Fibroblast of the aortic adventitia (primary cell): ENCODE measurements around the gene DISP2. TPM values are rescaled to one million over a fixed set of nuclear protein-coding genes. Genes with fewer than 3 reads are reported as not detected.

ENCODE experiments used
- DNase-seq: peaks from one replicate; pipeline ENCODE4 v3.0.0-alpha.2; 2010; ENCODE audit warnings: low read depth
- H3K4me3 ChIP-seq: 2 replicates; pipeline ENCODE4 v1.5.1; 2011; ENCODE audit warnings: low read depth, mild to moderate bottlenecking, control low read depth, low read length, moderate library complexity
- total RNA-seq: library from RNA; depleted of rRNA; stranded (reverse); fragments of >200 nt; gene quantifications from 2 replicates; pipeline ENCODE4 v1.2.3, GENCODE V29; 2012; ENCODE audit warnings: low replicate concordance
- TF ChIP-seq, protein P1 (sequence below): IDR thresholded peaks from 2 replicates; pipeline ENCODE4 v1.5.1; 2011; ENCODE audit warnings: mild to moderate bottlenecking, low read length, control low read depth, inconsistent platforms; ENCODE audit not compliant: insufficient read depth

DISP2 gene
- total RNA-seq, 1 donor = 0.36 TPM

DNA sequence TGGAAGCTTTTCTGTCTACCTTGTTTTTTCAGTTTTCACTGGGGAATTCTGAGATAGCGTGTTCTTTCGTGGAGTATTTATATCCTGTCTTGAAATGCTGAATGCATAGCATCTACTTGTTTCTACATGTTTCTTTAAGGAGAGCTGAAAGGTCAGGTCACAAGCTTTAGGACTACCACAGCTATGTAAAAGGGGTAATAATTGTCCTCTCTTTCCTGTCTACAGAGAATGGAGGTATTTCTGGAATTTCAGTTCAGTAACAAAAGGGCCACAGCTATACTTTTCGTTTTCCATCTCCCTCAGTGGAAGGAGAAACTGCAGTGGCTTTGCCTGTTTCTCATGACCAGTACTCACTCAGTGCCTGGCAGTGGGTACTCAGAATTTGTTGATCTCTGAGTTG lies 29.8 kb upstream of the DISP2 start:
- DNase-seq = peak; percentile 34
- TF ChIP-seq, protein P1, sequence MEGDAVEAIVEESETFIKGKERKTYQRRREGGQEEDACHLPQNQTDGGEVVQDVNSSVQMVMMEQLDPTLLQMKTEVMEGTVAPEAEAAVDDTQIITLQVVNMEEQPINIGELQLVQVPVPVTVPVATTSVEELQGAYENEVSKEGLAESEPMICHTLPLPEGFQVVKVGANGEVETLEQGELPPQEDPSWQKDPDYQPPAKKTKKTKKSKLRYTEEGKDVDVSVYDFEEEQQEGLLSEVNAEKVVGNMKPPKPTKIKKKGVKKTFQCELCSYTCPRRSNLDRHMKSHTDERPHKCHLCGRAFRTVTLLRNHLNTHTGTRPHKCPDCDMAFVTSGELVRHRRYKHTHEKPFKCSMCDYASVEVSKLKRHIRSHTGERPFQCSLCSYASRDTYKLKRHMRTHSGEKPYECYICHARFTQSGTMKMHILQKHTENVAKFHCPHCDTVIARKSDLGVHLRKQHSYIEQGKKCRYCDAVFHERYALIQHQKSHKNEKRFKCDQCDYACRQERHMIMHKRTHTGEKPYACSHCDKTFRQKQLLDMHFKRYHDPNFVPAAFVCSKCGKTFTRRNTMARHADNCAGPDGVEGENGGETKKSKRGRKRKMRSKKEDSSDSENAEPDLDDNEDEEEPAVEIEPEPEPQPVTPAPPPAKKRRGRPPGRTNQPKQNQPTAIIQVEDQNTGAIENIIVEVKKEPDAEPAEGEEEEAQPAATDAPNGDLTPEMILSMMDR = no peak
- no peak overlapping the region for H3K4me3 ChIP-seq

DNA sequence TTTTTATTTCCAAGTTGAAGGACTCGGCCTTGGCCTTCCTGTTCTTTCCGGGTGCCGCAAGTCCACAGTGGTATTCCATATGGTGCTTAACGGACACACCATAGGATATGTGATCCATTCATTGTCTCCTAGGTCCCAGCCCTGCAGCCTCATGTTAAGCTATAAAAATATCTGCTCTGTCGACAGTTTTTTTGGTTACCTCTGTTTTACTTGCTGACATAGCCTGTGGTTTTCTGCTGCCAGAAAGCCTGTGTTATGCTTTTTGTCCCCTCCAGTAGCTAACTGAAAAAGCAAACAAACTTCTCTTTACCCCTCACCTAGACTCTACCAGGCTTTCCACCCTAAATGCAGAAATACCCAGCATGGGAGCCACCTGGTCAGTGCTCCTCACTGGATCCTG lies 29.3 kb upstream of the DISP2 start:
- H3K4me3 ChIP-seq = no peak overlapping the region
- no peak for DNase-seq
- TF ChIP-seq, protein P1 = no peak

DNA sequence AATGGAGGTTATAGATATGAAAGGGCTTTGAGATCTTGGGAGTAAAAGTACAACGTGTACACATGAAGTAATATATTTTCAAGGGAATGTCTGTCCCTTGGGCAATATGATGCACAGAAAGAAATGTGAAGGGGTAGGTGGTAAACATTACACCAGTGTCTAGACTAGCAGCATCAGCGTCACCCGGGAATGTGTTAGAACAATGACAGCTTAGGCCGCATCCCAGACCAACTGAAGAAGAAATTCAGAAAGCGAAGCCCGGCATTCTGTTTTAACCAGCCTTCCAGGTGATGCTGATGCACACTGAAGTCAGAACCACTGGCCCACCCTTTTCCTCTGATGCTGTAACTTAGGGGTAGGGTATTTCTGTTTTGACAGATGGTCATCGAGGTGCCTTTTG lies 28.2 kb upstream of the DISP2 start:
- TF ChIP-seq, protein P1 = no peak
- DNase-seq = no peak
- no peak overlapping the region for H3K4me3 ChIP-seq

DNA sequence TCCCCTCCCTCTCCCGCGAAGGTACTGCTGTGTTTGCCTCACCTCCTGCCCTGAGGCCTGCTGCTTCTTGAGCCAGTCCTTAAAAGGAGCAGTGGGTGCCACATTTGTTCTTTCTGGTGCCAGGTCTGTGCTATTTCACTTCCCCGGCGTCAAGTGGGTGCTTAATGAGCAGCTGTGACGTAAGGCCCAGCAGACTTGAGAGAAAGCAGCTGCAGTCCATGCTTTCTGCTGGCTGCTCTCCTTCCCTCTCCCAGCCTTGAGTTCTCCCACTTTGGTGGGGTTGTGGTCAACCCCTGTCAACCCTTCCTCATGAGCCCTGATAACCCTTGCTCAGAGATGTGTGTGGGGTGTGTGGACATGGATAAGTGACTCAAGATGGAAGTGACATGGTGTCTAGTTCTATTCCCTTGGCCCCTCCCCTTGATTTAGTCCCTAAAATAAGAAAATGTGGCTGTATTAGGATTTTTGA lies 27.6 kb upstream of the DISP2 start:
- DNase-seq = peak; percentile 45
- H3K4me3 ChIP-seq = no peak overlapping the region
- TF ChIP-seq, protein P1 = no peak

DNA sequence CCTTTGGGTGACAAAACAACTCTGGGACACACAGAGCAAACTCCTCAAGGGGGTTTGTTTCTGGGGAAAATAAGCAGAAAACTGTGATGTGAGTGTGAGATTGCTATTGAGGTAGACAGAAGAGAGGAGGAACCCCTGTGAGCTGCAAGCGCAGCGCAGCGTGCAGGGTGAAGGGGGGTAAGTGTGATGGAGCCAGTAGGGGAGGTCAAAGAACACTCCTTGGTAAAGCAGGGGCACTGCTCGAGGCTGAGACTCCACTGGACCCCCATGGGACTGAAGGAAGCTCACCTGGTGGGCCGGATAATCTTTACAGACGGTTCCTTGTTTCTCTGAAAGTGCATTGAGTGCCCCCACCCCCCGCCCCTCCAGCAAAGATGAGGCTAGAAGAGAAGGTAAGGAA lies 27.0 kb upstream of the DISP2 start:
- no peak overlapping the region for H3K4me3 ChIP-seq
- TF ChIP-seq, protein P1 = no peak
- DNase-seq = no peak

DNA sequence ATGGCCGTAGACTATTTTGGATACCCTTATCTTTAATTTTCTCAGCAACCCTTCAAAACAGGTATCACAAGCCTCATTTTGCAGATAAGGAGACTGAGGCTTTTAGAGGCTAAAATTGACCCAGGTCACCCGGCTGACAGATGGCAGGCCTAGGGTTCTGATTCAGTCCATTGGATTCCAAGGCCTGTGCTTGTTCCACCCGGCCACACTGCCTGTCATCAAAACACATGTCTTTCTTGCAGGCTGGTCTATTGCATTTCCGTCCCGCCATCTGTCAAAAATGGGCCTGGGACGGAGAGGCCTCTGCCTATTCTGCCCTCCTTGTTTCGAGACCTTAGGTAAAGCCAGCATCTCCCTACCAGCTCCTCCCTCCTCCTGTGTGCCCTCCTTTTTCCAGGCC lies 26.4 kb upstream of the DISP2 start:
- TF ChIP-seq, protein P1 = no peak
- DNase-seq = no peak

DNA sequence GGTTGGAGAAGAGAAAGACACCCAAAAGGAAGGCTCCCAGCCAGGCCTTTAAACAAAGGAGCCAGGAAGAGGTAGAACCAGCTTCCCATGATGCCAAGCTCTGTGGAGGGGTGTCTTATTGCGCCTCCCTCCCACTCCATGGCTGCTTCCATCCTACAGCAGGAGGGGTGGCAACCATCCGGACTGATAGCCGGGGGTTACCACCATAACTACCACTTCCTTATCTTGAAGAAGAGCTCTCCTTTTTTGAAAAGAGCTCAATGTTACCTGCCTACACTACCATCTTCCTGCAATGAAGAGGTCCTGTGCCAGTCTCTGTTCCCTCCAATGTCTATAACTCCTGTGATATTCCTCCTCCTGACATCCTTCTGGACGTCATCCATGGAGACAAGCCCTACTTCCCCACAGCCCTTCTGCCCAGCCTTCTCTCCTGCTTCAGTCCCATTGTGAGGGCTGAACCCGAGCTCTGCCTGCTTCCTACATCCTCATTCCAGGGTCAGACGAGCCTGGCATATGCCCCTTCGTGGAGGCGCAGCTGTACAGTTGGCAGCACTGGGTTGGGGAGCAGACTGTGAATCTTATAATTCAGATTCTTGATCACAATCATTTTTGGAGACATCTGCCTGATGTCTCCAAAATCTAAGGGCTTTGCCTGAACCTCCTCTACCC lies 25.8 kb upstream of the DISP2 start:
- TF ChIP-seq, protein P1 = no peak
- no peak for DNase-seq
- no peak overlapping the region for H3K4me3 ChIP-seq

More for the DNA sequence above, 26.4 kb upstream of the DISP2 start:
- H3K4me3 ChIP-seq = no peak overlapping the region
